ENCODE data around the gene NTM. TPM values are rescaled to one million over a fixed set of nuclear protein-coding genes. Genes with fewer than 3 reads are reported as not detected.

NTM gene
- total RNA-seq, 4 donors from 2014 or later, result 0.21 to 3.2 (median 0.84) TPM

GRCh38 chr11:131748151-131749050 lies 378.0 kb downstream of the NTM start:
- Histone ChIP-seq H3K36me3 (no peaks in the 10 kb centered on the region), H3K4me3 (no peak overlapping the region), H3K9me3 (no peaks in the 10 kb centered on the region), H3K4me1 (no peaks in the 10 kb centered on the region), H3K27me3 (peaks cover 0 to 4% (median 0%) of the 10 kb centered on the region in 4 donors), H3K27ac (no peak overlapping the region)
- no peak for DNase-seq
- TF ChIP-seq POLR2A (IDR thresholded peaks at IDR 0.05) (no peak), CTCF (IDR thresholded peaks at IDR 0.05) (peak in 5 of 6 experiments; percentile 41 to 63 (median 54))
- intact Hi-C loops (cut with DNase I), result no loop called here
- 19 to 26% methylated on average over 13 to 15 of the region's 15 CpGs for WGBS, 2 donors

GRCh38 chr11:131749101-131749500 lies 378.7 kb downstream of the NTM start:
- no peaks in the 10 kb centered on the region for H3K4me1 ChIP-seq
- 67 to 76% methylated on average over 2 of the region's 2 CpGs for WGBS, 2 donors
- H3K36me3 ChIP-seq, result no peaks in the 10 kb centered on the region
- no peak overlapping the region for H3K27ac ChIP-seq
- intact Hi-C loops (cut with DNase I), result no loop called here
- H3K9me3 ChIP-seq, result no peaks in the 10 kb centered on the region
- no peak for DNase-seq
- H3K27me3 ChIP-seq, result peaks cover 0 to 4% (median 0%) of the 10 kb centered on the region in 4 donors
- TF ChIP-seq CTCF (IDR thresholded peaks at IDR 0.05) (no peak), POLR2A (IDR thresholded peaks at IDR 0.05) (no peak)
- no peak overlapping the region for H3K4me3 ChIP-seq

GRCh38 chr11:131750152-131750551 lies 379.7 kb downstream of the NTM start:
- Histone ChIP-seq H3K36me3 (no peaks in the 10 kb centered on the region), H3K9me3 (no peaks in the 10 kb centered on the region), H3K4me3 (no peak overlapping the region), H3K27ac (no peak overlapping the region), H3K27me3 (no peaks in the 10 kb centered on the region), H3K4me1 (no peaks in the 10 kb centered on the region)
- TF ChIP-seq CTCF (IDR thresholded peaks at IDR 0.05), result no peak
- TF ChIP-seq POLR2A (IDR thresholded peaks at IDR 0.05), result no peak
- DNase-seq, result no peak
- intact Hi-C loops (cut with DNase I), result no loop called here

- 79 to 83% methylated on average over 5 of the region's 5 CpGs for WGBS, 2 donors
- Histone ChIP-seq H3K27me3 (no peaks in the 10 kb centered on the region), H3K27ac (no peak overlapping the region), H3K4me3 (no peak overlapping the region), H3K4me1 (no peaks in the 10 kb centered on the region), H3K36me3 (no peaks in the 10 kb centered on the region), H3K9me3 (no peaks in the 10 kb centered on the region)
- TF ChIP-seq CTCF (IDR thresholded peaks at IDR 0.05) (no peak), POLR2A (IDR thresholded peaks at IDR 0.05) (no peak)
- intact Hi-C loops (cut with DNase I), result no loop called here
- DNase-seq, result no peak
These were observed 380.3 kb downstream of the NTM start for GRCh38 chr11:131750692-131751091.

- Histone ChIP-seq H3K4me1 (no peaks in the 10 kb centered on the region), H3K36me3 (no peaks in the 10 kb centered on the region), H3K27me3 (no peaks in the 10 kb centered on the region), H3K4me3 (no peak overlapping the region), H3K9me3 (no peaks in the 10 kb centered on the region), H3K27ac (no peak overlapping the region)
- TF ChIP-seq CTCF (IDR thresholded peaks at IDR 0.05), result no peak
- TF ChIP-seq POLR2A (IDR thresholded peaks at IDR 0.05), result no peak
- intact Hi-C loops (cut with DNase I), result no loop called here
- no peak for DNase-seq
- 56 to 73% methylated on average over 3 of the region's 3 CpGs for WGBS, 2 donors
These were observed 384.3 kb downstream of the NTM start for GRCh38 chr11:131754671-131755070.

All from esophagus squamous epithelium (tissue), 5 donors.